GM20000 (cell line): ENCODE data around the gene TMEM108.

Source experiments
- DNase-seq: peaks from one replicate; pipeline ENCODE4 v3.0.0; 2012; ENCODE audit warnings: low spot score
- CTCF ChIP-seq: IDR thresholded peaks from 2 replicates; pipeline ENCODE4 v1.5.1; 2012; ENCODE audit warnings: mild to moderate bottlenecking, control low read depth; ENCODE audit errors: extremely low read depth, missing control alignments

TMEM108 gene

DNA sequence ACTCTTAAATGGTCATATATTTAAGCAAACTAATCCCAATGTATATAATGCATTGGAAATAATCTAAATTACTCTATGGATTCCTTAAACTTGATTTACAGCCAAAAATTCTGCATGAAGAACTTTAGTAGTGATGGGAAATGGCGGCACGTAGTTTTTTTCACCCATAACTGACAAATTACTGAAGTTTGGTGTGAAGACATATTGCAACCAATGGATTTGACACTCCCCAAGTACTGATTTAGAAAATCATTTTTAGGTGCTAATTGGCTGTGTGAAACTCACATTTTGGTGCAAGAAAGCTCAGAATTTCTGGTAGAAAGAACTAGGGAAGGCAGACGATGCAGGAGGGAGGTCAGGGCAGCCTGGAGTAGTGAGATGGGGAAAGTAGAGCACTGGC lies 19.3 kb upstream of the TMEM108 start:
- DNase-seq = no peak
- TF ChIP-seq CTCF = no peak

DNA sequence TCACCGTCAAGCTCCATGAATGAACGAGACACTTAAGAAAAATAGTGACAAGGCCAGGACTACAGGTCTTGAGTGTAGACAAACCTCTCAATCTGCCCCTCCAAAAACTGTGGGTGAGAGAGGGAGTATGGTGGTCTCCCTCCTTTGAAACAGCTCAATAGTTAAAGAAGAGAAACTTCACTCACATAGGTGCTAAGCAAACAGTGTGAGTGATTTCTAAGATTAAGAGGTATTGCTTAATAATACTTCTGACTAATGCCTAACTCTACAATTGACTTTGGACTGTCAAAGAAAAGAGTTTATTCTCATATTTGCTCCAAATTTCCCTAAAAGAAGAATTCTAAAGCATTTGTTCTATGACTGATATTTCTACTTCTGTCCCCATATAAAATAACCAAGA lies 17.0 kb upstream of the TMEM108 start:
- no peak for TF ChIP-seq CTCF
- no peak for DNase-seq

DNA sequence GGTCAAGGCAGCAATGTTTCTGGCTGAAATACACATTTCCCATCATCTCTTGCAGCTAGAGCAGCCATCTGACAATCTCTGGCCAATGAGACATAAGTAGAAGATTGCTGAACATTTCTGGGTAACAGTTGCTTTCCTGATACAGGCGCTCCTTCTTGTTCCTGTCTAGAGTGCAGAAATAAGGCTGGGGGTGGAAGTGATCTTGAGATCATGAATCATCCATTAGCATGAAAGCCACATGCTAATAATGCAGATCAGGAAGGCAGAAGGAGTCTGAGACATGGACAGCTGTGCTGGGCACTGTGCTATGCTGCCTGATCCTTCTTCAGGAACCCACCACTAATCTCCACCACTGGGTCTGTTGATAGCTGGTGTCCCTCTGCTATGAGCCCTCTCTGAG lies 14.8 kb upstream of the TMEM108 start:
- no peak for DNase-seq
- TF ChIP-seq CTCF = no peak

DNA sequence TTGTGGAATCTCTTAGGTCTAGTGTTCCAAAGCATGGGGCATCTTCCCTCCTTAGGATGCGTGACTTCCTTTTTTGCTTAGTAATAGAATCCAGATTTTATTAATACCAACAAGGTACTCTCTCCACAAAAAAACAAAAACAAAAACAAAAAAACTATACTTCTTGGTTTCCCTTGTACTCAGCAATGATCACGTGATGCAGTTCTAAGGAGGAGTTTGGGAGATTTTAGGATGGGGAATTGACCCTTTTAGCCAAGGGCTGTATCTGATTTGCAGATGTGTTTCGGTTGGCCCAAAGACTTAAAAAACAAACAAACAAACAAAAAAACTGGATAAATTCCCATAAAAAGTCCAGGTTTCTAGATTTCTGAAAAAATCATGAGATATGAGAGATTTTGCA lies 12.6 kb upstream of the TMEM108 start:
- no peak for DNase-seq
- TF ChIP-seq CTCF = no peak

DNA sequence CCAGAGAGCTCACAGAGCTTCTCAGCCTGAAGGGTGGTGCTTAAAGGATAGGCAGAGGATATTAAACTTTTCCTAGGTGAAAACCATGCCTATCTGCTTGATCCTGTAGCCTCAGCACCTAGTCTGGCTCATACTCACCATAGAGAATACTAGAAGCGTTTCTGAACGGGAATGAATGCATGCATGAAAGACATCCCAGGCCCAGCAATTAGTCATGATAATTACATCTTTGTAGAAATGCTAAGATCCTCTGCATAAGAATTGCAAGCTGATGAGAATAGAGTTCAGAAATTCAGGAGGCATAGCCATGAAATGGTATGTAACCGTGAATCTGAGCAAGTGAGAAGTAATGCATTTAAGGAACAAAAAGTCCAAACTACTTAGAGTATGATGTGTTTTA lies 5.9 kb upstream of the TMEM108 start:
- TF ChIP-seq CTCF = no peak
- DNase-seq = no peak

- DNase-seq = peak; percentile 10
- TF ChIP-seq CTCF = no peak
These were observed 755 bp upstream of the TMEM108 start for GRCh38 chr3:133037436-133037835.

DNA sequence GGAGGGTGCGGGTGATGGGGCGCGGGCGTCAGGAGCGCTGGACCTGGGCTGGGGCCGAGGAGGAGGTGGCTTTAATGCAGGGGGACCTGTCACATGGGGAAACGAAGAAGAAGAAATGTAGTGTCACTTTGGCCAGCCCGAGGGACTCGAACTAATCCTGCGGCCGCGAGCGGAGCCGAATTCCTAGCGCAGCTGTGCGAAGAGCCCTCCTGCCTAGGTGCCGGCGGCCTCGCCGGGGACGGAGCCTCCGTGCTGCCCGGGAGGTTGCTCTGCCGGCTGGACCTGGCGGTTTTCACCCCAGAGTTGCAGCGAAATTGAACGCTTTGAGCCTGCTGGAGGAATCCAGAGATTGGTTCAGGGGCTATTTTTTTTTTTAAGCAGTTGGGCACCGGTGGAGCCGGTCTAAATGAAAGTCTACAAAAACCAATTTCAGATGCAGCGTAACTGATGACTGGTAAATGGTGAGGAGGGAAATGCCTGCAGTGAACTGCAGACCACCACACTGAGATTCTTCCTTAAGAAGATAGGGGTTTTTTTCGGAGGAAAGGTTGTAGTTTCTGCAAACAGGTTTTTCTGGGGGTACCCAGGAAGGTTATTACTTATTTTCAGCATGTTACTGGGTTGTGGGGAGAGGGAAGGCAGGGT lies 662 bp downstream of the TMEM108 start:
- no peak for TF ChIP-seq CTCF
- peak; percentile 35 for DNase-seq
